ENCODE results near the gene DYNLRB1. TPM values are rescaled to one million over a fixed set of nuclear protein-coding genes. Genes with fewer than 3 reads are reported as not detected.

DYNLRB1 gene
- total RNA-seq, 5 donors from 2014 or later (not counting 1 experiment from before 2014, with no cell fraction given) = 49.6 to 83.6 (median 73.8) TPM

DNA sequence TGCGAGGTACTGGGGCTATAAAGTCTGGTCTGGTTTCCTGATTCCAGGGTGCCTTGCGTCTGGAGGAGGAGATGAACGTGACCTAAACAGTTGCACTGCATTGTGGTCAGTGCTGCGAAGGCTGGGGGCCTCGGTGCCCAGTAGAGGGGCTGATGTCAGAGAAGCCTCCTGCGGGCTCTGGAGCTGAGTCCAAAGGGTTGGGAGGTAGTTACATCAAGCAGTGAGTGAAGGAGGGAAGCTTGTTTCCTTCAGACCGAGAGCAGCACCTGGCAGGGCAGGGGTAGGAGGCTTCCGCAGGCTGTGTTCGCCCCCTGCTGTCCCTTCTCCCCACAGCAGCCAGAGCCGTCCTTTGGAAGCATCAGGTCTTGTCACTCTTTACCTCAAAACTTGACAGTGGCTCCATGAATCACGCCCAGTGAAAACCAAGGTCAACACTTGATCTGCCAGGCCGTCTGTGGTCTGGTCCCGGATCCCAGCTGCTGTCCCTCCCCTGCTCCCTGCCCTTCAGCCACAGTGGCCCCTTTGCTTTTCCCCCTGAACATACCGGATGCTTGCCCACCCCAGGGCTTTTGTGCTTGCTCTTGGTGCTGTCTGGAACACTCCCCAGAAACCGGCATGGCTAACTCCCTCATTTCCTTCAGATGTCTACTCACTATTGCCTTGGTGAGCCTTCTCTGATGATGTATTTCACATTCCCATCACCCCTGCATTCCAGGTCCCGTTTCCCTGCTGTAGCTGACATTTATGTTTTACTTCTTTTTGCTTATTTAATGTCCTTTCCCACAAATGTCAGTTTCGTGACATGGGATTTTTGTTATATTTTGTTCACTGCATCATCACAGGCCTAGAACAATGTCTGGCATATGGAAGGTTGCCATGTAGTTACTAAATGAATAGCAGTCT lies 7.0 kb downstream of the DYNLRB1 start:
- H3K27me3 Mint-ChIP-seq = no peaks in the 10 kb centered on the region
- Histone ChIP-seq H3K4me3 (ENCODE audit: control insufficient read depth in 1 of 2, extremely low read depth in 1 of 2, low read length in 1 of 2) (no peak overlapping the region), H3K27ac (ENCODE audit: low read length) (no peak overlapping the region), H3K27me3 (replicated peaks in 1 of 2; ENCODE audit: control insufficient read depth in 2 of 2, extremely low read depth in 1 of 2, insufficient read depth in 2 of 2, low read length in 1 of 2) (no peaks in the 10 kb centered on the region), H3K4me1 (ENCODE audit: control insufficient read depth in 1 of 2, extremely low read depth in 1 of 2, insufficient read depth in 2 of 2, low read length in 2 of 2) (peaks cover 0 to 23% of the 10 kb centered on the region in 2 experiments), H3K9me3 (no peaks in the 10 kb centered on the region), H3K36me3 (ENCODE audit: control insufficient read depth in 2 of 2, extremely low read depth in 1 of 2, insufficient read depth in 1 of 2, low read length in 1 of 2) (peaks cover 4 to 48% of the 10 kb centered on the region in 2 donors)
- H3K9me3 Mint-ChIP-seq = no peaks in the 10 kb centered on the region
- peak in 31 of 35 experiments; percentile 20 to 70 (median 45) for DNase-seq
- peaks cover 16% of the 10 kb centered on the region for H3K36me3 Mint-ChIP-seq
- ChIA-PET CTCF (interaction anchor here (0.9 to 5.2 kb wide), 3 partner anchors 160 to 210 kb away, joined by 3 to 41 read pairs (median 13); partner anchors contain the start of gene ITCH (in 1 of the 2)), POLR2A (no interaction called here)
- no peak overlapping the region for H3K4me3 Mint-ChIP-seq
- no peak overlapping the region for H3K27ac Mint-ChIP-seq
- WGBS (ENCODE audit: insufficient coverage) = 65% methylated on average over 10 of the region's 17 CpGs
- peaks cover 54 to 64% (median 59%) of the 10 kb centered on the region in 3 donors for H3K4me1 Mint-ChIP-seq
- ATAC-seq (replicated peaks in 1 of 4) = peak; percentile 48 to 79 (median 70)

DNA sequence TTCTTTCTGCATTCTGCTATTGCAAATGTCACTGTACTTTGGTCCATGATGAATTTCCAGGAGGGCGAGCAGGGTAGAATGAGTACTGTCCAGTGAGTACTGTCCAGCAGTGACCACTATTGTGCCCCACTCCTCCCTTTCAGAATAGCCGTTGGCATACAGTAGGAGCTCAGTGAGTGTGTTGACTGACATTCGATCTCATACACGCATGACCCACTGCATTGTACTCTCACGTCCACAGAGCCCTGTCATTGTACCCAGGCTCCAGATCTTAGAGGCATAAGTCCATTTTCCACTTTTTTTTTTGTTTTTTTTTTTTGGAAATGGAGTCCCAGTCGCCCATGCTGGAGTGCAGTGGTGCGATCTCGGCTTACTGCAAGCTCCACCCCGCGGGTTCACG lies 8.2 kb downstream of the DYNLRB1 start:
- DNase-seq = no peak
- no peak for ATAC-seq (replicated peaks in 1 of 4)
- POLR2A ChIA-PET = no interaction called here
- CTCF ChIA-PET = interaction anchor here (0.8 to 5.2 kb wide), 2 partner anchors 211 kb away, joined by 3 to 41 read pairs; no protein-coding TSS in a partner anchor
- H3K4me3 ChIP-seq (ENCODE audit: control insufficient read depth in 1 of 2, extremely low read depth in 1 of 2, low read length in 1 of 2) = no peak overlapping the region
- no peak overlapping the region for H3K27ac Mint-ChIP-seq
- H3K36me3 ChIP-seq (ENCODE audit: control insufficient read depth in 2 of 2, extremely low read depth in 1 of 2, insufficient read depth in 1 of 2, low read length in 1 of 2) = peaks cover 4 to 53% of the 10 kb centered on the region in 2 donors
- no peaks in the 10 kb centered on the region for H3K9me3 ChIP-seq
- peaks cover 25% of the 10 kb centered on the region for H3K36me3 Mint-ChIP-seq
- H3K4me1 Mint-ChIP-seq = peaks cover 45 to 53% (median 52%) of the 10 kb centered on the region in 3 donors
- H3K4me3 Mint-ChIP-seq = no peak overlapping the region
- H3K27me3 ChIP-seq (replicated peaks in 1 of 2; ENCODE audit: control insufficient read depth in 2 of 2, extremely low read depth in 1 of 2, insufficient read depth in 2 of 2, low read length in 1 of 2) = no peaks in the 10 kb centered on the region
- H3K9me3 Mint-ChIP-seq = no peaks in the 10 kb centered on the region
- peaks cover 0 to 14% of the 10 kb centered on the region in 2 experiments for H3K4me1 ChIP-seq (ENCODE audit: control insufficient read depth in 1 of 2, extremely low read depth in 1 of 2, insufficient read depth in 2 of 2, low read length in 2 of 2)
- H3K27me3 Mint-ChIP-seq = no peaks in the 10 kb centered on the region
- no peak overlapping the region for H3K27ac ChIP-seq (ENCODE audit: low read length)
- WGBS (ENCODE audit: insufficient coverage) = 100% methylated on average over 8 of the region's 11 CpGs

DNA sequence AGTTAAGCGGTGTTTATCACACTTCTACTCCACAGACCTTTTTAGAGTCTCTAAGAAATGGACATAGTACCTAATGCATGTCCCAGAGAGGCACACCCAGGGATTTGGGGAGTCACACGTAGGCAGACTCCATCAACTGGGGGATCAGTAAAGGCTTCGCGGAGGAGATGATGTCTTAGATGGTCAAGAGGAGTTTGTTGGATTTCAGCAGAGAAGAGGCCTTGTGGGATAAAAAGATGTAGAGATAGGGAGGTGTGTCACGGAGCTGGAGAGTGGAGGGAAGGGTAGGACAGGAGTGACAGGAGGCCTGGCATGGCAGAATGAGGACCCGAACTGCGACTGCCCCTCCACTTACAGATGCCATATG lies 9.1 kb downstream of the DYNLRB1 start:
- peaks cover 38 to 48% (median 47%) of the 10 kb centered on the region in 3 donors for H3K4me1 Mint-ChIP-seq
- no peak for DNase-seq
- no peaks in the 10 kb centered on the region for H3K9me3 Mint-ChIP-seq
- no peak overlapping the region for H3K27ac ChIP-seq (ENCODE audit: low read length)
- H3K9me3 ChIP-seq = no peaks in the 10 kb centered on the region
- ATAC-seq (replicated peaks in 1 of 4) = no peak
- WGBS (ENCODE audit: insufficient coverage) = 94% methylated on average over 5 of the region's 7 CpGs
- H3K4me3 Mint-ChIP-seq = no peak overlapping the region
- H3K36me3 Mint-ChIP-seq = peaks cover 25% of the 10 kb centered on the region
- H3K27me3 Mint-ChIP-seq = no peaks in the 10 kb centered on the region
- no peak overlapping the region for H3K4me3 ChIP-seq (ENCODE audit: control insufficient read depth in 1 of 2, extremely low read depth in 1 of 2, low read length in 1 of 2)
- peaks cover 0 to 13% of the 10 kb centered on the region in 2 experiments for H3K4me1 ChIP-seq (ENCODE audit: control insufficient read depth in 1 of 2, extremely low read depth in 1 of 2, insufficient read depth in 2 of 2, low read length in 2 of 2)
- ChIA-PET CTCF (interaction anchor here (0.8 to 5.2 kb wide), 2 partner anchors 212 kb away, joined by 3 to 41 read pairs; no protein-coding TSS in a partner anchor), POLR2A (no interaction called here)
- no peaks in the 10 kb centered on the region for H3K27me3 ChIP-seq (replicated peaks in 1 of 2; ENCODE audit: control insufficient read depth in 2 of 2, extremely low read depth in 1 of 2, insufficient read depth in 2 of 2, low read length in 1 of 2)
- peaks cover 7 to 57% of the 10 kb centered on the region in 2 donors for H3K36me3 ChIP-seq (ENCODE audit: control insufficient read depth in 2 of 2, extremely low read depth in 1 of 2, insufficient read depth in 1 of 2, low read length in 1 of 2)
- no peak overlapping the region for H3K27ac Mint-ChIP-seq

DNA sequence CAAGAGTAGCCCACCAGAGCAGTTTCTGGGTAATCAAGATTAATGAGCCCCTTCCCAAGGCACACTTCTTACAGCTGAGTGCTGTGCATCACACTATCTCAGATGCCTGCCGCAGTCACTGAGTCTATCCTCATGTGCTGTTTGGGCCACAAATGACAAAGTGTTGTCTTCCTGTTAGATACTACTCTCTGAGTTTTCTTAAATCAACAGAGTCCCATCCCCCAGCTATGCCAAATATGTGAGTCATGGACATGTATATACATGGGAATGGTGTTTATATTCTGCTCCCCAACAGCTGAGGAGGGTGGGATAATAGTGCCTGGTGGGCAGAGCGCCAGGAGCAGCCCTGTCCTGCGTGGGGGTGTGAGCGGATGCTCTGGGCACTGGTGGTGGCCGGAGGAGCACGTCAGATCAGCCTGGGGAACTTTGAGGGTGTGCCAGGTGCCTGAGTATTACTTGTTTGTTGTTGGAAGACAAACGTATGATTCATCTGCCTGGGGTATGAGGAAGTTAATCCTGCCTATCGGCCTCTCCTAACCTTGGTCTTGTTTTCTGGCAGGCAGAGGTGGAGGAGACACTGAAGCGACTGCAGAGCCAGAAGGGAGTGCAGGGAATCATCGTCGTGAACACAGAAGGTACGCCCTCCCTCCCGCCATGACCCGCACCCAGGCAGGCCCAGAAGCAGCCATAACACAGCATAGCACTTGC lies 9.6 kb downstream of the DYNLRB1 start:
- no peak overlapping the region for H3K27ac Mint-ChIP-seq
- Histone ChIP-seq H3K27me3 (replicated peaks in 1 of 2; ENCODE audit: control insufficient read depth in 2 of 2, extremely low read depth in 1 of 2, insufficient read depth in 2 of 2, low read length in 1 of 2) (no peaks in the 10 kb centered on the region), H3K4me3 (ENCODE audit: control insufficient read depth in 1 of 2, extremely low read depth in 1 of 2, low read length in 1 of 2) (no peak overlapping the region), H3K36me3 (ENCODE audit: control insufficient read depth in 2 of 2, extremely low read depth in 1 of 2, insufficient read depth in 1 of 2, low read length in 1 of 2) (peaks cover 9 to 61% of the 10 kb centered on the region in 2 donors), H3K27ac (ENCODE audit: low read length) (no peak overlapping the region), H3K4me1 (ENCODE audit: control insufficient read depth in 1 of 2, extremely low read depth in 1 of 2, insufficient read depth in 2 of 2, low read length in 2 of 2) (peaks cover 0 to 11% of the 10 kb centered on the region in 2 experiments), H3K9me3 (no peaks in the 10 kb centered on the region)
- DNase-seq (no peak), ATAC-seq (replicated peaks in 1 of 4) (no peak)
- H3K9me3 Mint-ChIP-seq = no peaks in the 10 kb centered on the region
- no peak overlapping the region for H3K4me3 Mint-ChIP-seq
- ChIA-PET CTCF (interaction anchor here in 1 of 2 donors (1.5 kb wide), 1 partner anchor 10 kb away, joined by 7 read pairs; the partner anchor contains the start of gene DYNLRB1), POLR2A (no interaction called here)
- peaks cover 36 to 48% (median 46%) of the 10 kb centered on the region in 3 donors for H3K4me1 Mint-ChIP-seq
- peaks cover 28% of the 10 kb centered on the region for H3K36me3 Mint-ChIP-seq
- WGBS (ENCODE audit: insufficient coverage) = 96% methylated on average over 8 of the region's 14 CpGs
- no peaks in the 10 kb centered on the region for H3K27me3 Mint-ChIP-seq

DNA sequence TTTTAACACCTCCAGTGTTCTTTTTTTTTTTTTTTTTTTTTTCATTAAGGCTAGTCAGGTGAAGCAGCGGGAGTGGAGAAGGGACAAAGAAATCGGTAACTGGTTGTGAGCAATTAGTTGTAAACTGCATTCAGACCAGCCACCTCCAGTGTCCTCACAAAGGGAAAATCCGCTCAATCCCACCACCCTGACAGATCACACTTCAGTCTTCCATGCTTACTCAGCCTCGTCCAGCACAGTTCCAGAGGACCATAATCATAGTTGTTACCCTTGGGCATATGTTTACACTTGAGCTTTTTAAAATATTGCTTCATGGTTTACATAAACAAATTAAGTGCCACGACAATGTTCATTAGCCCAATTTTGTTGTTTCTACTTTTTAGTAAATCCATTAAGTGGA lies 10.2 kb downstream of the DYNLRB1 start:
- Mint-ChIP-seq H3K27ac (no peak overlapping the region), H3K36me3 (peaks cover 30% of the 10 kb centered on the region), H3K9me3 (no peaks in the 10 kb centered on the region), H3K27me3 (no peaks in the 10 kb centered on the region), H3K4me1 (peaks cover 31 to 45% (median 44%) of the 10 kb centered on the region in 3 donors), H3K4me3 (no peak overlapping the region)
- ChIA-PET CTCF (interaction anchor here (0.5 to 1.5 kb wide), 2 partner anchors 10 to 134 kb away, joined by 5 to 7 read pairs; partner anchors contain the start of gene DYNLRB1 (in 1 of the 2)), POLR2A (no interaction called here)
- Histone ChIP-seq H3K27me3 (replicated peaks in 1 of 2; ENCODE audit: control insufficient read depth in 2 of 2, extremely low read depth in 1 of 2, insufficient read depth in 2 of 2, low read length in 1 of 2) (no peaks in the 10 kb centered on the region), H3K27ac (ENCODE audit: low read length) (no peak overlapping the region), H3K9me3 (no peaks in the 10 kb centered on the region), H3K4me1 (ENCODE audit: control insufficient read depth in 1 of 2, extremely low read depth in 1 of 2, insufficient read depth in 2 of 2, low read length in 2 of 2) (peaks cover 0 to 11% of the 10 kb centered on the region in 2 experiments), H3K4me3 (ENCODE audit: control insufficient read depth in 1 of 2, extremely low read depth in 1 of 2, low read length in 1 of 2) (no peak overlapping the region), H3K36me3 (ENCODE audit: control insufficient read depth in 2 of 2, extremely low read depth in 1 of 2, insufficient read depth in 1 of 2, low read length in 1 of 2) (peaks cover 9 to 66% of the 10 kb centered on the region in 2 donors)
- 100% methylated on average over 1 of the region's 5 CpGs for WGBS (ENCODE audit: insufficient coverage)
- ATAC-seq (replicated peaks in 1 of 4) (no peak), DNase-seq (no peak)

DNA sequence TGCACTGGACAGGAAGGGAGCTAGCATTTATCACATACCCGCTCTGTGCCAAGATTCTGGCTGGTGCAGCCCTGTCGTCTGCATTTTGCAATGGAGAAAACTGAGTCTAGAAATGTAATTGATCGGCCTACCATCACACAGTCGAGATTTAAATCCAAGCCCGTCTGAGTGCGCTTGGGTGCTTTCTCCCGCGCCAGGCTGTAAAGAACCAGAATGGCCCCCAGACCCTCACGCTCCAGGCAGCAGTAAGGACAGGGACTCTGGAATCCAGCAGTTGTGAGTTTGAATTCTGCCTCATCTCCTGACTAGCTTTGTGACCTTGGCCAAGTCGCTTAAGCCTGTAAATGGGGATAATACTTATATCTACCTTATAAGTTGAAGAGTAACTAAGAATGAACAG lies 10.8 kb downstream of the DYNLRB1 start:
- H3K27me3 Mint-ChIP-seq = no peaks in the 10 kb centered on the region
- Histone ChIP-seq H3K9me3 (no peaks in the 10 kb centered on the region), H3K36me3 (ENCODE audit: control insufficient read depth in 2 of 2, extremely low read depth in 1 of 2, insufficient read depth in 1 of 2, low read length in 1 of 2) (peaks cover 9 to 68% of the 10 kb centered on the region in 2 donors), H3K27ac (ENCODE audit: low read length) (no peak overlapping the region), H3K4me1 (ENCODE audit: control insufficient read depth in 1 of 2, extremely low read depth in 1 of 2, insufficient read depth in 2 of 2, low read length in 2 of 2) (peaks cover 0 to 11% of the 10 kb centered on the region in 2 experiments), H3K27me3 (replicated peaks in 1 of 2; ENCODE audit: control insufficient read depth in 2 of 2, extremely low read depth in 1 of 2, insufficient read depth in 2 of 2, low read length in 1 of 2) (no peaks in the 10 kb centered on the region), H3K4me3 (ENCODE audit: control insufficient read depth in 1 of 2, extremely low read depth in 1 of 2, low read length in 1 of 2) (no peak overlapping the region)
- ChIA-PET POLR2A (no interaction called here), CTCF (interaction anchor here (0.5 to 1.5 kb wide), 3 partner anchors 11 to 133 kb away, joined by 3 to 7 read pairs (median 5); partner anchors contain the start of gene DYNLRB1 (in 1 of the 2))
- no peaks in the 10 kb centered on the region for H3K9me3 Mint-ChIP-seq
- H3K4me3 Mint-ChIP-seq = no peak overlapping the region
- H3K36me3 Mint-ChIP-seq = peaks cover 31% of the 10 kb centered on the region
- H3K4me1 Mint-ChIP-seq = peaks cover 28 to 42% (median 42%) of the 10 kb centered on the region in 3 donors
- H3K27ac Mint-ChIP-seq = no peak overlapping the region
- ATAC-seq (replicated peaks in 1 of 4) = no peak
- WGBS (ENCODE audit: insufficient coverage) = 100% methylated on average over 8 of the region's 10 CpGs
- no peak for DNase-seq
